SK-N-SH (cell line): ENCODE data around the gene GLYATL1B. TPM values are rescaled to one million over a fixed set of nuclear protein-coding genes. Genes with fewer than 3 reads are reported as not detected.
"Not testable (repeated sequence)": the region's sequence is repeated elsewhere in the genome, so short reads cannot be mapped to it uniquely, and the experiment has no call there.

Source experiments
- CTCF ChIA-PET: fragments of 300-600, 350-600 bp; formaldehyde crosslinking; extraction: SDS; loops from one replicate; lab custom pipeline; 2021; lab: Yijun Ruan, JAX
- POLR2A ChIA-PET: fragments of 350-600 bp; sonication (Branson Sonifier 250); formaldehyde crosslinking; extraction: SDS; loops from one replicate; lab custom pipeline; 2020; ENCODE audit warnings: antibody characterized with exemption, inconsistent platforms; lab: Yijun Ruan, JAX
- DNase-seq: peaks from one replicate; pipeline ENCODE4 v3.0.0; 2012
- H2AFZ ChIP-seq: fragments of 200-600 bp; sonication (generic); 2 replicates; pipeline ENCODE4 v1.8.1; 2016; ENCODE audit warnings: antibody characterized with exemption, mild to moderate bottlenecking, low read depth
- H3F3A ChIP-seq: fragments of 200-600 bp; sonication (generic); replicated peaks from 2 replicates; pipeline ENCODE3; 2016; ENCODE audit warnings: antibody characterized with exemption, mild to moderate bottlenecking; ENCODE audit not compliant: insufficient read depth
- H3K27ac ChIP-seq, 2 experiments: fragments of 200-500 bp in 1 of 2; fragments of 200-600 bp in 1 of 2; sonication (Bioruptor generic) in 1 of 2; sonication (generic), shearing (Covaris generic) in 1 of 2; 2 replicates each; pipeline versions ENCODE4 v1.5.1 to v1.6.1; 2014 to 2016; ENCODE audit warnings: low read depth in 2 of 2, inconsistent platforms in 1 of 2, low read length in 1 of 2, mild to moderate bottlenecking in 1 of 2, mixed read lengths in 1 of 2
- H3K27me3 ChIP-seq: fragments of 200-600 bp; sonication (generic), shearing (Covaris generic); 2 replicates; pipeline ENCODE4 v1.6.1; 2016; ENCODE audit warnings: mixed run types; ENCODE audit not compliant: insufficient read depth
- H3K36me3 ChIP-seq, 2 experiments: fragments of 200-500 bp in 1 of 2; fragments of 200-600 bp in 1 of 2; sonication (Bioruptor generic) in 1 of 2; sonication (generic) in 1 of 2; replicated peaks in 1 of 2; 2 replicates each; pipeline versions ENCODE3 to v1.5.1; 2014 to 2016; ENCODE audit warnings: low read length in 1 of 2, mild to moderate bottlenecking in 1 of 2; ENCODE audit not compliant: insufficient read depth in 2 of 2, control insufficient read depth in 1 of 2
- H3K4me1 ChIP-seq, 2 experiments: fragments of 200-500 bp in 1 of 2; fragments of 200-600 bp in 1 of 2; sonication (Bioruptor generic) in 1 of 2; sonication (generic), shearing (Covaris generic) in 1 of 2; 2 replicates each; pipeline versions ENCODE4 v1.5.1 to v1.6.1; 2014 to 2016; ENCODE audit warnings: low read depth in 1 of 2, low read length in 1 of 2, mixed run types in 1 of 2; ENCODE audit not compliant: insufficient read depth in 2 of 2, control insufficient read depth in 1 of 2
- H3K4me2 ChIP-seq: fragments of 200-600 bp; sonication (generic), shearing (Covaris generic); 2 replicates; pipeline ENCODE4 v1.6.1; 2017; ENCODE audit warnings: mixed run types
- H3K4me3 ChIP-seq, 2 experiments: fragments of 200-500 bp in 1 of 2; fragments of 200-600 bp in 1 of 2; sonication (Bioruptor generic) in 1 of 2; sonication (generic), shearing (Covaris generic) in 1 of 2; 2 replicates each; pipeline versions ENCODE4 v1.5.1 to v1.8.1; 2014 to 2016; ENCODE audit warnings: low read depth in 2 of 2, inconsistent platforms in 1 of 2, low read length in 1 of 2, mild to moderate bottlenecking in 1 of 2, mixed read lengths in 1 of 2, moderate library complexity in 1 of 2
- H3K79me2 ChIP-seq: fragments of 200-600 bp; sonication (generic); 2 replicates; pipeline ENCODE4 v1.8.1; 2017; ENCODE audit warnings: mild to moderate bottlenecking; ENCODE audit not compliant: insufficient read depth
- H3K9ac ChIP-seq: fragments of 200-600 bp; sonication (generic); 2 replicates; pipeline ENCODE4 v1.6.1; 2017; ENCODE audit warnings: mixed run types
- H3K9me2 ChIP-seq: fragments of 200-600 bp; sonication (generic); 2 replicates; pipeline ENCODE4 v1.6.1; 2017; ENCODE audit warnings: mixed run types
- H3K9me3 ChIP-seq: fragments of 200-600 bp; sonication (generic); 2 replicates; pipeline ENCODE4 v1.6.1; 2017; ENCODE audit warnings: mixed run types, mild to moderate bottlenecking, moderate library complexity
- H4K20me1 ChIP-seq: fragments of 200-600 bp; sonication (generic); 2 replicates; pipeline ENCODE4 v1.6.1; 2017; ENCODE audit warnings: mild to moderate bottlenecking, mixed run types; ENCODE audit not compliant: insufficient read depth
- CHD2 ChIP-seq: fragments of 150-350 bp; IDR thresholded peaks from 2 replicates; pipeline ENCODE4 v1.6.1; 2018; ENCODE audit warnings: low read length; ENCODE audit not compliant: partially characterized antibody
- CTCF ChIP-seq: fragments of 200-600 bp; sonication (generic); IDR thresholded peaks from 2 replicates; pipeline ENCODE4 v1.6.1; 2017; ENCODE audit warnings: antibody characterized with exemption, mild to moderate bottlenecking, moderate library complexity
- FOXM1 ChIP-seq: IDR thresholded peaks from 2 replicates; pipeline ENCODE4 v1.4.0; 2012; ENCODE audit warnings: low read depth, mild to moderate bottlenecking
- GATA2 ChIP-seq: sonication (generic); formaldehyde crosslinking; IDR thresholded peaks from 2 replicates; pipeline ENCODE4 v1.5.0; 2020; ENCODE audit warnings: mild to moderate bottlenecking, missing genetic modification reagents
- MAX ChIP-seq: IDR thresholded peaks from 2 replicates; pipeline ENCODE4 v1.4.0; 2012; ENCODE audit warnings: low read depth
- MEF2A ChIP-seq: IDR thresholded peaks from 2 replicates; pipeline ENCODE4 v1.4.0; 2012; ENCODE audit warnings: low read depth, borderline replicate concordance
- MXI1 ChIP-seq: IDR thresholded peaks from 2 replicates; pipeline ENCODE4 v1.6.1; 2012; ENCODE audit warnings: mild to moderate bottlenecking, low read depth, low read length, improper control_type of control experiment
- POLR2AphosphoS5 ChIP-seq: IDR thresholded peaks from 2 replicates; pipeline ENCODE4 v1.6.1; 2012; ENCODE audit warnings: low read depth, low read length
- RAD21 ChIP-seq: IDR thresholded peaks from 2 replicates; pipeline ENCODE4 v1.6.1; 2012; ENCODE audit warnings: mild to moderate bottlenecking, low read length
- RCOR1 ChIP-seq: fragments of 150-350 bp; IDR thresholded peaks from 2 replicates; pipeline ENCODE4 v1.6.1; 2017; ENCODE audit warnings: antibody characterized with exemption, low read length
- REST ChIP-seq: IDR thresholded peaks from 2 replicates; pipeline ENCODE4 v1.6.1; 2012; ENCODE audit warnings: mild to moderate bottlenecking, low read depth, low read length, moderate library complexity
- SMC3 ChIP-seq: IDR thresholded peaks from 2 replicates; pipeline ENCODE4 v1.6.1; 2012; ENCODE audit warnings: low read depth, low read length, improper control_type of control experiment
- TAF1 ChIP-seq: IDR thresholded peaks from 2 replicates; pipeline ENCODE4 v1.6.1; 2012; ENCODE audit warnings: low read depth, mild to moderate bottlenecking, low read length, moderate library complexity, borderline replicate concordance
- USF1 ChIP-seq: IDR thresholded peaks from 2 replicates; pipeline ENCODE4 v1.4.0; 2012; ENCODE audit warnings: low read depth, borderline replicate concordance
- ZBTB33 ChIP-seq: IDR thresholded peaks from 2 replicates; pipeline ENCODE4 v1.4.0; 2012; ENCODE audit warnings: low read depth, borderline replicate concordance
- WGBS: methylation state at CpG from one replicate; pipeline ENCODE4 v1.1.6; 2017; ENCODE audit warnings: low lambda C conversion rate; 5-methylcytosine and 5-hydroxymethylcytosine counted together
- polyA plus RNA-seq, 3 experiments: library from polyadenylated mRNA; depleted of rRNA; stranded (reverse); fragments of >200 nt; gene quantifications; 2 replicates each; pipeline ENCODE4 v1.2.3, GENCODE V29; 2012

GLYATL1B gene
- polyA plus RNA-seq, 1 of the 3 experiments (the other 2 are of a cell fraction), result not detected

- H2AFZ ChIP-seq, H3F3A ChIP-seq, H3K4me1 ChIP-seq, H3K27ac ChIP-seq, H3K9ac ChIP-seq, H3K4me3 ChIP-seq, H4K20me1 ChIP-seq, H3K27me3 ChIP-seq, POLR2A ChIA-PET, H3K79me2 ChIP-seq, H3K4me2 ChIP-seq, H3K36me3 ChIP-seq, DNase-seq, H3K9me3 ChIP-seq, H3K9me2 ChIP-seq: not testable (repeated sequence)
- CTCF ChIA-PET, result interaction anchor here (0.6 to 4.8 kb wide), 4 partner anchors 84 to 250 kb away, joined by 3 to 35 read pairs (median 14); no protein-coding TSS in a partner anchor
- 0% methylated on average over 2 of the region's 2 CpGs for WGBS
These were observed 33.8 kb upstream of the GLYATL1B start for GRCh38 chr11:59052355-59052754.

GRCh38 chr11:59053387-59053786, 32.7 kb upstream of the GLYATL1B start:
- Histone ChIP-seq H3K79me2 (no peaks in the 10 kb centered on the region), H3K9ac (no peak overlapping the region), H3K27me3 (no peaks in the 10 kb centered on the region; the same call in 1 of the 2 replicates), H3K9me2 (no peaks in the 10 kb centered on the region), H3F3A (no peaks in the 10 kb centered on the region), H3K4me3 (no peak overlapping the region; a peak in 1 of 4 replicates), H3K9me3 (no peaks in the 10 kb centered on the region), H3K4me2 (no peak overlapping the region), H3K36me3 (no peaks in the 10 kb centered on the region), H3K27ac (no peak overlapping the region), H4K20me1 (no peaks in the 10 kb centered on the region), H3K4me1 (no peaks in the 10 kb centered on the region; a peak in 1 of 4 replicates), H2AFZ (no peak overlapping the region)
- 0% methylated on average over 2 of the region's 2 CpGs for WGBS
- TF ChIP-seq FOXM1 (no peak), RCOR1 (no peak), MXI1 (no peak), ZBTB33 (no peak), REST (no peak), USF1 (no peak), RAD21 (peak; percentile 37; the same call in 1 of the 2 replicates), SMC3 (peak; percentile 50), CTCF (peak; percentile 74), MAX (no peak), GATA2 (CRISPR knock-in tag) (no peak), CHD2 (no peak), POLR2AphosphoS5 (no peak), MEF2A (no peak), TAF1 (no peak)
- DNase-seq, result peak; percentile 21
- ChIA-PET POLR2A (interaction anchor here (1.0 kb wide), 1 partner anchor 82 kb away, joined by 3 read pairs; no protein-coding TSS in a partner anchor), CTCF (interaction anchor here (0.6 to 4.8 kb wide), 13 partner anchors 9 to 195 kb away, joined by 3 to 35 read pairs (median 3); partner anchors contain the start of gene GLYATL1)
